GM19025 (cell line): ENCODE results near the gene PTPRZ1.

Experiments used
- ATAC-seq: cut with Tn5 transposase; IDR thresholded peaks from one replicate; pipeline ENCODE4 v1.9.1; 2021; ENCODE audit warnings: mild to moderate bottlenecking, low read depth, moderate library complexity; ENCODE audit not compliant: unreplicated experiment

PTPRZ1 gene

DNA sequence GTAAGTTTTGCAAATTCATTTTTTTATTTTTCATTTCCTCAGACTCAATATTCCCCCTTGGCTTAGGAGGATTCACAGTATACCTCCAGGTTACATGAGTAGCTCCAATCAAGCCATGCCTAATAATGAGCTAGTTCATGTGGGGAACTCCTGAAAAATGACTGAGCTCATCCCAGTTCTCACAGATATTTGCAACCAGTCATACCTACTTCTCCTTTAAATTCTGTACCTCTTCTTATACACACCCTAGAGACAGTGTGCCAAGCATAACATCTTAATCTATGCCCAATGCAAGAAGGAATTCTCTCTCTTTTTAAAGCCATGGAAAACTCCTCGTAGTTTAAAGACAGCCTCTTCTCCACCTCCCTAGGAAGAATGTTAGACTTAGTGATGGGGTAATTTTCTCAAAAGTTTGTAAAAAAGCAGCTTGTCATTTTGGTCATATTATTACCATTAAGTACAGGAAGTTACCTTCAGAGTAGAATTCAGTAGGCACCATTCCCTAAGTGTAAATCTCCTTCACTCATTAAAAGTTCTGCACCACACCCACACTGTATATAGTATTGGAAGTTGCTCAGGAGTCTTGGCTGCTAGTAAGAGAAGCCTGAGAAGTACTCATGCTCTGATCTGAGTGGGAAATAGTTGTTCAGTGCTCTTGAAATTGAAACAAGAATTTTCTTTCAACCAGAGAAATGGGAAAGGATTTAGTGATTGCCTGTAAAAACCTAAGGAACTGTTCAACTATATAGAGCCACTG is 72.7 kb downstream of the PTPRZ1 start:
- ATAC-seq: no peak

DNA sequence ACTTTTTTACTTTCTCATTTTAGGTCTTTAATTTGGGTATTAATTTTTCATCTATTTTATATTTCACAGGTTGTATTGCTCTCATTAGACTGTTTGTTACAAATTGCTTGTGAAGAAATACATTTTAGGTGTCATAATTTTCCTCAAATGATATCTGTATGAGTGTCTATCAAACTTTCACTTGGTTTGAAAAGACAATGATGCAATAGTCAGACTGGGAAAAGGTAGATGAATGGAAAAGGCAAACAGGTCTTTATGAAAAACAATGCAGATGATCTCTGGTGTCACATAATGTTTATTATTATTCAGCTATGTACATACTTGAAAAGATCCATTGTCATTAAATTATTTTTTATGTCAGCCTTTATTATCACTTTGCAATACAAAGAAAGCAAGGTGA is 80.2 kb downstream of the PTPRZ1 start:
- ATAC-seq: no peak

DNA sequence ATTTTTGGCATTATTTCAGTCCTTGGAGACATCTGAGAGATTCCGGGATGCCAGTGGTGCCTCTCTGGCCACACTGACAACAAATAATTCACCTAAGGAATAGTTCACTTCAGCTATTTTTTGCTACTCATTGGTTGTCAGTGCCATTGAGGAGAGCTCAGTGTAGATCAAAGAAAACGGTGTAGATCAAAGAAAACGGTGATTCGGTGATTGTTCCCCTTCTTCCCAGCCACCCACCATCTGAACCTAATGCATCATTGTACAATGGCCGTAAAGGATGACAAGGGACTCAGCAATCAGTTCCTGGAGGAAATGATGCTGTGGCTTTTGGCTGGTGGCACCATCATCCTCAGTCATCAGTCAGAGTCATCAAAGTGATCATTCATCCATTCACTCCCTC is 80.6 kb downstream of the PTPRZ1 start:
- no peak for ATAC-seq

DNA sequence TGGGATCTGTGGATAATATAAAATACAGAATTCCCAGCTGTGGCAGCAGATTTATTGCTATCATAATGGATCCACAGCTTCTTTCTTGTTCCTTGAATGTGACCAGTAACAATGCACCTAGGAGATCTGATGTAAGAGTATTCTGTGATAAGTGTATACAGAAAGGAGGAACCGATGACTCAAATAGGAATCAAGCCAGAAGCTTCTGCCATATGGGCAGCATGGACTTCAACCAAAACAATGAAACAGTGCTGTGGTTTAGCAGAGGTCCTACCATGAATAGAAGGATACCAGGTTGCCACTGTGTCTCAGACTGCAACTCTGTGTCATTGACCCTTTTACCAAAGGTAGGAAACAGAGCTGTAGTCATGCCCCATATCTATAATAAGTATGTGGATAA is 81.8 kb downstream of the PTPRZ1 start:
- no peak for ATAC-seq

DNA sequence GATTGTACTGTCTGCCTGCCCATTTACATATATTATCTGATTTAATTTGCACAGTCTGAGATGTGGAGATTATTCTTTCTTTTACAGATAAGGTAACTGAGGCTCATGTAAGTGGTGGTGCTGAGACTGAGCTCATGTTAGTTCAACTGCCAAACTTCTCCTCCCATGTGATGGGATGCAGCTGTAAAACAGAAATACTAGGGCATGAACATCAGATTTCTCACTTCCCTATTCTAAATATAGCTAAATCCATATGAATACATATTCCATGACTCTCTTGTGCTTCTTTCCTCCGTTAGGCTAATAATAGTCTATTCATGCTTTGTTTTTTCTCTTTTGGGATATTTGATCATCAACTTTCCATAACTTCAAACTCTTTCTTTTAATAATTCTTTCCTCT is 84.7 kb downstream of the PTPRZ1 start:
- ATAC-seq: no peak

DNA sequence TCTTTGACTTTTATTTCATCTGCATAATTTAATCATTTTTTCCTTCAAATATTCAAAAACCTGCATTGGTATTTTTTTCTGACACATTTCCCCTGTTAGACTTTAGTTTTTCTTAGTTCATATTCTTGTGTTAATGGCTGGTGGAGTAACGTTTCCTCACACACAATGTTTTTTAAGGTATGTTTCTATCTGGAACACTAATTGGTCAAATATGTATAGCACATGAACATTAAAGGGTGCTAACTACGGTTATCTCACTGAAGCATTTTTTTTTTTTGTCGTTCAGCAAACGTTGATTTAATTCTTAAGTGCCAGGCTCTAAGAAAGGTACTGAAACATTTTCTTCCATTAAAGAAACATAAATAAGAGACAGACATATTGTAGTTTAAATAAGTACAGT is 87.7 kb downstream of the PTPRZ1 start:
- ATAC-seq: no peak

DNA sequence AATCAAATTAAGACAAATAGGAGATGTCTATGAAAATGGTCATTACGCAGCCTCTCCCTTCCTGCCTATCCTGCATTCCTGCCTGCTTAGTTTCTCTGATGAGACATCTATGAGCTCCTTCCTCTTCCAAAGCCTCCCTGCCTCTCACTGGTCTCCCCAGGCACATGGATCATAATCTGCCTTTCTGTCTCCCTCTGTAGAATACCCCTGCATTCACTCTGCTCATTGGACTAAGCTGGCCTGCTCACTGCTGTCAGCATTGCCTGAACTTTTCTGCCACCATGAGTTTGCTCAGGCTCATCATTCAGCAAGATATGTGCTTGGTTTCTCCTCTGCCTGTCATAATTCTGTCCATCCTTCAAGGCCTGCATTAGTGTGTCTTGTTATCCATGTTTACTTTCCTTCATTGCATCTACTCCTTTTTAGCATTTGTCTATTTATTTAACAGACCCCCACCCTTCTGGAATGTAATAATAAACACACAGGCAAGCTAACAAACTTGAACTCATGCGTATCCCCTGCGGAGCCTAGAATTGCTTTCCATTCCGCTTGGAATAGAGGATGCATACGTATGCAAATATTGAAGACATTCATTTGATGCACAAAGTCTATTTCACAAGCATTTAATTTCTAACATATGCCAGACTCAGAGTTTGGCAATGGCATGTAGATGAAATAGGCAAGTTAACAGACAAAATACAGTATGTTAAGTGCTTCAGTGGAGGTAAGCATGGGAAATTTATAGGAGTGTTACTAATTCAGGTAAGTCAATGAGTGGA is 88.3 kb downstream of the PTPRZ1 start:
- no peak for ATAC-seq

DNA sequence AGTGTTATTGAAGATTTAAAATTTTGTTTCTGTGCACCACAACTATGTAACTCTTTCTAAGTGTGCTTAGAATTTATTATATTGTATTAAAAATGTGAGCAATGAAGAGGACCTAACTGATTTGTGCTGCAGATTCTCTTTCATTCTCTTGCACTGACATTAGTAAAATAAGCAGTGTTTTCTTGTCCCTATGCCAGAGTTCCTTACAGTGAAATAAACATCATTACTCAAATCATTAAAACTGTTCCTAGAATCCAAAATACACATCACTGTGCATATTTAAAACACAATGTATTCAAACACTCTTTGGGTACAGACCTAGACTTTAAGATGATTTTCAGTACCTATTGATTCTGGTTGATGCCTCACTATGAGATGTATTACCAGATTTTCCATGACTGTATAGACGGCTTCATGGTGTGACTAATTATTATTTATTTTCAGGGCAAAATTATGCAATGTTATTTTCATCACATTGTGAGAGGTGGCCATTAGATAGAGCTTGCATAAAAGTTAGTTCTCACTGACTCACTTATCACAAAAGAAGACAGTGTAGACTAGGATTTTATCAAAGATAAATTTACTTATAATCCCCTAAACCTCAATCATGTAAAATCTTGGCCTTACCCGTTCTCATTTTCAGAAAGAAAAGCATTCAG is 93.4 kb downstream of the PTPRZ1 start:
- no peak for ATAC-seq

DNA sequence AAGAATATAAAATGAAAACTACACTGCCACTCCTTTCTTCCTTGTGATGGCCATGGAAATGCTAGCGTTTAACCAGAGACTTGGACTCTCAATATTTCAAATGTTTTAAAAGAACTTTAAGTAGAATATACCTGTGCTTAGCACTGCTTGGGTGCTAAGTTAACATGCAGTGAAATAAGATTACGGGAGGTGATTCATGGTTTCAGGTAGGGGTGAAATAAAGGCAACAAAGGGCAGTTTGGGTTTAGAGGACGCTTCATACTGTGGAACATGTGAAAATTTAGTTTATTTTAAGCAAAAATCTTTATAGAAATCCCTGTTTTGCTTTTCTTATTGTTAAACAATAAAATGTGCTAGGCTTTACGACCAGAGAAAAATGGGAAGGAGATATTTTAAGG is 94.0 kb downstream of the PTPRZ1 start:
- no peak for ATAC-seq

DNA sequence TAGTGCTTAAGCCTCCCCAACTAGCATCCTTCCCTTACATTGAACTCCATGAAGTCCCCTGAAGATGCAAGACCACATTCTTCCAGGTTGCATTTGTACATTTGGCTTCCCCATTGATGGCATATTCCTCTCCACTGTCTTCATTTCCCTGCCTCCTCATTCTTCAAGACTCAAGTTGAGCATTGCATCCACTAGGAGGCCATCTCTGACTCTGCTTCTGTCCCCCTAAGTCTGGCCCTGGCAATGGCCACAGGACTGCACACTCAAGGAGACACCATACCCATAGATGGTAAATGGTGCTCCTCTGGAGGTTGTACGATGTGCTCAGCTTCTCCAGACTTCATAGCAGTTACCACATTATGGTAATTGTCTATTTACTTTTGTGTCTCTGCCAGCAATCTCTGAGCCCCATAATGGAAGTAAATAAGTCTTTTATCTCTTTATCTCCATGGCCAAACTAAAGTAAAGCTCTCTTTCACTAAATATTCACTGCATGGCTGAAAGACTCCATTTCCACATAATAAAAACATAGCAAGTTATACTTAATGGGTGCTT is 112.6 kb downstream of the PTPRZ1 start:
- no peak for ATAC-seq

DNA sequence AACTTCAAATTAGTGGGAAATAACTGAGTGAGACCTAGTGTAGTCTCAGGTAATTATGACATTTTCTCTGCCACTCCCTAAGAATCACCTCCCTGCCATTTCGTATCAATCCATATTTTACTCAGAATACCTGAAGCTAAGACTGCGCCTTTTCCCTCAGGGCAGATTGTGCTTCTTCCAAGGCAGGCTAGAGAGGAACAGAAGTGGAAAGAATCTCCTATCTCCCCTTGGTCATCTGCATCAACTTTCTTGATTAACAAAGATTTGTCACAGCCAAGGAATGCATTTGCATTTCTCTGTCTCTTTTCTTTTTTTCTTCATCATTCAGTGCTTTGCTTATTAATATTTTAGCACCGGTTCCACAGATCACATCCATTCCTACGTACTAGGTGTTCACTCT is 119.1 kb downstream of the PTPRZ1 start:
- no peak for ATAC-seq

DNA sequence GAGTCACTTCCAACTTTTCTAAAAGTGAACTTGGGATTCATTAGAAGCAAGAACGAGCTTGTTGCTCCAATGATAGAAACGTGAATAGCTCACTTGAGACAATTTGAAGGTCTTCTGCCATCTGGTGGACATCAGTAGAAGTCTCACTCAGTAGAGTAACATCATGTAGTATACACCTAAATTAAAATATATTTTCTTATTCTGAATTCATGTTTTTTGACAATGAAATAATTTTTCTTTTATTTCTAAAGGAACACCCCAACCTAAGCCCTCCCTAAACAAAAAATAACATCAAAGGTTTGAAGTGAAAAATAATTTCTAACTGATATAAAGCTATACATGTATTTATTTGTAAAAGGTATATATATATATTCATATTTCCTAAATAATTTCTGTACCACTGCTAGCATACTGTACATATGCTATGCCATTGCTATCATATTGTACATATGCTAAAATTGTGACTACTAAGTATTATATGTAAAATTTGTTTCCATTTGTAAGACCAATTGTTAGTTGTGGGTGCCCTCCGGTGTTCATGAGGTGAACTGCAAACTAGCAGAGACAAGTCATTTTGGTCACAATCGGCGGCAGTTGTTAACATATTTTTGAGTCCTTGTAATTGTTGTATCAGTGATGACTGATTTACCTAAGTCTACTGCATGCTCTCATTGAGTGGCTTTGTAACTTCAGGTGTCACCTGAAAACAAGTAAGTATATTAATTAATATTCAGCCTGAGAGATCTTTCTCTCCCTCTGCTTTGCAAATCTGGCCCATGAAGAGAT is 121.9 kb downstream of the PTPRZ1 start:
- peak; percentile 80 for ATAC-seq

DNA sequence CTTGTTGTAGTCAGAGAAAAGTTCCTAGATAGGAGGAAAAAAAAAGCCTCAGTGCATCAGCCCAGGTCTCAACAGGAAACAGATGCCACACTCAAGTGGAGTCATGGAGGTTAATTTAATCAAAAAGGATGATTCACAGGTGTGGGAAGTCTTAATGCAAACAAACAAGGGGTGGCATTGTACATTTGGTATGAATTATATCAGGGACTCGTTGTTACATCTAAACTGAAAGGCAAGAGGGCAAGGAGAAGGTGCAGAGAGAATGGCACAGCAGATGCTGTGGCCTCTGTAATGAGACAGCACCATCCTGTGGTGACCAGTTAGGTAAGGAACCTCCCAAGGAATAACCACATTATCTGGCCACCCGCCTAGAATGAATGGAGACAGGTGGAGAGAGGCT is 133.7 kb downstream of the PTPRZ1 start:
- ATAC-seq: no peak

DNA sequence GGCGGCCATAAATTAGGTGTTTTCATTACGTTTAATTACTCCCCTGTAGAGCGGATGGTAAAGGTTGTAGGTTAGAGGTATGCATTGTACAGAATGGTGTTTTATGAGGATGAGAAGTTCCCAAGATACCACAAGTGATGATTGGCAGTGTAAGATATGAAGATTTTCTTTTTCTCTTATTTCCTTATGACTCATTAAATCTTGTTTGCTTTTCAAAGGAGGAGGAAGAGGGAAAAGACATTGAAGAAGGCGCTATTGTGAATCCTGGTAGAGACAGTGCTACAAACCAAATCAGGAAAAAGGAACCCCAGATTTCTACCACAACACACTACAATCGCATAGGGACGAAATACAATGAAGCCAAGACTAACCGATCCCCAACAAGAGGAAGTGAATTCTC is 137.2 kb downstream of the PTPRZ1 start:
- no peak for ATAC-seq

DNA sequence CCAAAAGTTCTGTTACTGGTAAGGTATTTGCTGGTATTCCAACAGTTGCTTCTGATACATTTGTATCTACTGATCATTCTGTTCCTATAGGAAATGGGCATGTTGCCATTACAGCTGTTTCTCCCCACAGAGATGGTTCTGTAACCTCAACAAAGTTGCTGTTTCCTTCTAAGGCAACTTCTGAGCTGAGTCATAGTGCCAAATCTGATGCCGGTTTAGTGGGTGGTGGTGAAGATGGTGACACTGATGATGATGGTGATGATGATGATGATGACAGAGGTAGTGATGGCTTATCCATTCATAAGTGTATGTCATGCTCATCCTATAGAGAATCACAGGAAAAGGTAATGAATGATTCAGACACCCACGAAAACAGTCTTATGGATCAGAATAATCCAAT is 140.1 kb downstream of the PTPRZ1 start:
- ATAC-seq: no peak

DNA sequence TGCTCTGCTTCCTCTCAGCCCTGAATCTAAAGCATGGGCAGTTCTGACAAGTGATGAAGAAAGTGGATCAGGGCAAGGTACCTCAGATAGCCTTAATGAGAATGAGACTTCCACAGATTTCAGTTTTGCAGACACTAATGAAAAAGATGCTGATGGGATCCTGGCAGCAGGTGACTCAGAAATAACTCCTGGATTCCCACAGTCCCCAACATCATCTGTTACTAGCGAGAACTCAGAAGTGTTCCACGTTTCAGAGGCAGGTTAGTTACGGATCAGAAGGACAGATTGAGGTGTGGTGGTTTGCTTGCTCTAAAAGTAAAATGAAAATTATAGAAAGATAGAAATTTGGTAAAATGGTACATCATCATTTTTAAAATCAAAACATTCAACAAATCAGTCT is 140.7 kb downstream of the PTPRZ1 start:
- ATAC-seq: no peak

DNA sequence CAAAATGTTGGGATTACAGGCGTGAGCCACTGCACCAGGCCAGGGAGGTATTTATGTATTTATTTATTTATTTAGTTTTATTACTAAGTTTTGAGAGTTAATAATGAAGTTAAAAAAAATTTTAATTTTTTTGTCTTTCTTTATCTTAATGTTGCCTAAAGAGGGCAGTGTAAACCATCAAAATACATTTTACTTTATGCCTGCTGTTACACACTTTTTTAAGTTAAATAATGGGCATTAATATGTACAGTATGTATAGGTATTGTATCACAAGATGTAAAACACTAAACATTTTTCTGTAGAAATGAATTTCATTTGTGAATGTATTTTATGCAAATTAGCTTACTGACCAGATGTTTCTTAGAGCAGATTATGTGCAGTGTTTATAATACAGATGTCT is 141.7 kb downstream of the PTPRZ1 start:
- ATAC-seq: no peak

DNA sequence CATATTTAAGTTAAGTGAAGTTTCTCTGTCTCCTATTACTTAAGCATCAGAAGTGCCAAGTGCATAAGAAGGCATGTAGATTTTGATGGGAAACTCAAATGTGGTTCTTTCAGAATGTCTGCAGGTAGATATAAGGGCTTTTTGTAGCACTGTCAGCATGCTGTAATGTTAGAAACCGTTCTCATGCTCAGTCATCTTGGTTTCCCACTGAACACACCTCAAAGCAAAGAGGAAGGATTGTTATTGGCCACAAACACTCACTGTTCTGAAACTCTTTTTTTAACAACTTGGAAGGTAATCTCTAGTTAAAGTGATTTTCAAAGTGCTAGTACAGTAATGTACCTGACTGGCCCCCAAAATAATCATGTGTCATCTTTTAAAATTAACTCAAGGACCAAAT is 145.1 kb downstream of the PTPRZ1 start:
- ATAC-seq: no peak

DNA sequence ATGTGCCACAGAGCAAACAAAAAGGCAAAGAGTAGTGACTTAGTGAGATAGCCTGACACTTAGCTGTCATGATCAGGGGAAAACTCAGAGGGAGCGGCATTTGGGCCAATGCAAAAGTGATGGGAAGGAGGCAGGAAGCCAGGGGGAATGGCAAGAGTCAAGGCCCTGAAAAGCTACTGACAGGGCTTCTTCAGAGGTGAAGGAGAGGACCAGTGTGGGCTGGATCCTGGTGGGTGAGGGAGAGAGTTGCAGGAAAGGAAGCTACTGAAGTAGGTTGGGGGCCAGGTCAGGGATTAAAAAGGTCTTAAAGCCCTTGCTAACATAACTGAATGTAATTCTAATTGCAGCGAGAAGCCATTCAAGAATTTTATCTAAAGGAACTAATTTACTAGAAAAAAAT is 154.1 kb downstream of the PTPRZ1 start:
- ATAC-seq: no peak

DNA sequence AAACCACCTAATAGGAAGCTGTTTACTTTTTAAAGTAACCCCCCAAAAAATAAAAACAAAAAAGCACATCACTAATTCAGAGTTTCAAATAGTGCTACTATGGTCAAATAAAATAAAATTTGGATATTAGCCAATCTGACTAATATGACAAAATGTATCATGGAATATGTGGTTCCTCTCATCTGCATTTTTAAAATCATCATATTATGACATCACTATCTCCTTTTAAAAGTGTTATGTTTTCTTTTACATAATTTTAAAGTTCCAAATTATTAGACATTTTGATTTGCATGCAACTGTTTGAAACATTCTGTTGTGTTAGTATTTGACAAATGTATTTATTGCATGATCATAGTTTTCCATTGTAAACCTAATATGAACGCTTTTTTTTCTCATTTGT is 160.7 kb downstream of the PTPRZ1 start:
- ATAC-seq: no peak

DNA sequence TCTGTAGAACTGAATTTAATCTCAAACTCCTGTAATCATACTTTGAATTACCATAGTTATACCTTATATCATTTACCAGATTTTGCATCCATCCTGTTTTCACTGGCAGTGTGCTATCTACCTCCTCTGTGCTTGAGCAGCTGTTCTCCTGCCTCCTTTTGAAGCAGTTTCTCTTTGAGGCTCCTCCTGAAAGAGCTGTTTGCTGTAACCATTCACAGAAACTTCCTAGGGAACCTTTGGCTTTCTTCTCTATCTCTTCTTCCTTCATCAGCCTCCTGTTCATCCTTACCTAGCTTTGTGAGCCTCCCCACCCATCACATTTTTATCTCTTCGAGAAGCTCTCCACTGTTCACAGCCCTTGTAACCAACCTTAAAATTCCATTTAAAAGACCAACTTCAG is 162.9 kb downstream of the PTPRZ1 start:
- ATAC-seq: no peak
